ENCODE measurements around the gene KANSL1. TPM values are rescaled to one million over a fixed set of nuclear protein-coding genes. Genes with fewer than 3 reads are reported as not detected.
"Not testable (repeated sequence)": the region's sequence is repeated elsewhere in the genome, so short reads cannot be mapped to it uniquely, and the experiment has no call there.

KANSL1 gene
- polyA plus RNA-seq, 4 donors = 66.4 to 80.7 (median 69.0) TPM

DNA sequence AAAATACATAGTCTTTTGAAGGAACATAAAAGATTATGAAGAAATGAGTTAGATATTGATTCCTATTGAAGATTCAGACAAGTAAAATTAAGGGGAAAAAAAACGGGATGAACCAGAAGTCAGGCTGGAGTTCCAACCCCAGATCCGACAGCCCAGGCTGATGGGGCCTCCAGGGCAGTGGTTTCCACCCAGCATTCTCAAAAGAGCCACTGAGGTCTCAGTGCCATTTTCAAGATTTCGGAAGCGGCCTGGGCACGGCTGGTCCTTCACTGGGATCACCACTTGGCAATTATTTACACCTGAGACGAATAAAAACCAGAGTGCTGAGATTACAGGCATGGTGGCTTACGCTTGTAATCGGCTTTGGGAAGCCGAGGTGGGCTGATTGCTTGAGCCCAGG, 184.6 kb downstream of the KANSL1 start:
- no peak for DNase-seq (ENCODE audit: low read depth in 4 of 4, low spot score in 3 of 4)

- no peak for DNase-seq (ENCODE audit: low read depth in 4 of 4, low spot score in 3 of 4)
Observed at GRCh38 chr17:46007461-46007965, 185.7 kb downstream of the KANSL1 start.

GRCh38 chr17:46006082-46006481, 187.1 kb downstream of the KANSL1 start:
- not testable (repeated sequence) for DNase-seq (ENCODE audit: low read depth in 4 of 4, low spot score in 3 of 4)

DNA sequence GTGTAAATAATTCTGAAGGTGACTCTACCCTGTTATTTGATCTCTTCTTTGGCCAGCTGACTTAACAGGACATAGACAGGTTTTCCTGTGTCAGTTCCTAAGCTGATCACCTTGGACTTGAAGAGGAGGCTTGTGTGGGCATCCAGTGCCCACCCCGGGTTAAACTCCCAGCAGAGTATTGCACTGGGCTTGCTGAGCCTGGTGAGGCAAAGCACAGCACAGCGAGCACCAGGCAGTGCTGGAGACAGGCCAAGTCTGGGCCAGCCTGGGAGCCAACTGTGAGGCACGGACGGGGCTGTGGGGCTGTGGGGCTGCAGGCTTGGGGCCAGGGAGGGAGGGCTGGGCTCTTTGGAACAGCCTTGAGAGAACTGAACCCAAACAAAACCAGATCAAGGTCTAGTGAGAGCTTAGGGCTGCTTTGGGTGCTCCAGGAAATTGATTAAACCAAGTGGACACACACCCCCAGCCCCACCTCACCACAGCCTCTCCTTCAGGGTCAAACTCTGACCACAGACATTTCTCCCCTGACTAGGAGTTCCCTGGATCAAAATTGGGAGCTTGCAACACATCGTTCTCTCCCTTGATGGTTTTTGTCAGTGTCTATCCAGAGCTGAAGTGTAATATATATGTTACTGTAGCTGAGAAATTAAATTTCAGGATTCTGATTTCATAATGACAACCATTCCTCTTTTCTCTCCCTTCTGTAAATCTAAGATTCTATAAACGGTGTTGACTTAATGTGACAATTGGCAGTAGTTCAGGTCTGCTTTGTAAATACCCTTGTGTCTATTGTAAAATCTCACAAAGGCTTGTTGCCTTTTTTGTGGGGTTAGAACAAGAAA, 189.1 kb downstream of the KANSL1 start:
- no peak for DNase-seq (ENCODE audit: low read depth in 4 of 4, low spot score in 3 of 4)

DNA sequence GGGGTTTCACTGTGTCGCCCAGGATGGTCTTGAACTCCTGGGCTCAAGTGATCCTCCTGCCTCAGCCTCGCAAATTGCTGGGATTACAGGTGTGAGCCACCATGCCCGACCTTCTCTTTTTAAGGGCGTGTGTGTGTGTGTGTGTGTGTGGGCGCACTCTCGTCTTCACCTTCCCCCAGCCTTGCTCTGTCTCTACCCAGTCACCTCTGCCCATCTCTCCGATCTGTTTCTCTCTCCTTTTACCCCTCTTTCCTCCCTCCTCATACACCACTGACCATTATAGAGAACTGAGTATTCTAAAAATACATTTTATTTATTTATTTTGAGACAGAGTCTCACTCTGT, 190.3 kb downstream of the KANSL1 start:
- DNase-seq (ENCODE audit: low read depth in 4 of 4, low spot score in 3 of 4) = no peak

- DNase-seq (ENCODE audit: low read depth in 4 of 4, low spot score in 3 of 4) = peak; percentile 39 to 67 (median 46)
Observed at GRCh38 chr17:46002311-46002972, 190.8 kb downstream of the KANSL1 start.

DNA sequence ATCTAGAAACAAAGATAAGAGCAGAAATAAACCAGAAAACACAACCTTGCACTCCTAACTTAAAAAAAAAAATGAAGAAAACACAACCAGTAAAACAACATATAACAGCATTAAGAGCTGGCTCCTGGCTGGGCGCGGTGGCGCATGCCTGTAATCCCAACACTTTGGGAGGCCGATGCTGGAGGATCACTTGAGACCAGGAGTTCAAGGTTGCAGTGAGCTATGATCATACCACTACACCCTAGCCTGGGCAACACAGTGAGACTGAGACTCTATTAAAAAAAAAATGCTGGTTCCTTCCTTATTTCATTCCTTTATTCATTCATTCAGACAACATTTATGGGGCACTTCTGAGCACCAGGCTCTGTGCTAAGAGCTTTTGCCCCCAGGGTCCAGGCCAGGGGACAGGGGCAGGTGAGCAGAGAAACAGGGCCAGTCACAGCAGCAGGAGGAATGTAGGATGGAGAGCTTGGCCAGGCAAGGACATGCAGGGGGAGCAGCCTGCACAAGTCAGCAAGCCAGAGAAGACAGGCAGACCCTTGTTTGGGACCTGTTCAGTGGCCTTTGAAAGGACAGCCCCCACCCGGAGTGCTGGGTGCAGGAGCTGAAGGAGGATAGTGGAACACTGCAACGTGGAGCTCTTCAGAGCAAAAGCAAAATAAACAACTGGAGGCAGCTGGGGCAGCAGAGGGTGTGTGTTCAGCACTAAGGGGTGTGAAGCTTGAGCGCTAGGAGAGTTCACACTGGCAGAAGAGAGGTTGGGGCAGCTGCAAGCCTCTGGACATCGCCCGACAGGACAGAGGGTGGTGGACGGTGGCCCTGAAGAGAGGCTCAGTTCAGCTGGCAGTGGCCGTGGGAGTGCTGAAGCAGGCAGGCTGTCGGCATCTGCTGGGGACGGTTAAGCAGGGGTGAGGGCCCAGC, 191.6 kb downstream of the KANSL1 start:
- DNase-seq (ENCODE audit: low read depth in 4 of 4, low spot score in 3 of 4) = no peak

DNA sequence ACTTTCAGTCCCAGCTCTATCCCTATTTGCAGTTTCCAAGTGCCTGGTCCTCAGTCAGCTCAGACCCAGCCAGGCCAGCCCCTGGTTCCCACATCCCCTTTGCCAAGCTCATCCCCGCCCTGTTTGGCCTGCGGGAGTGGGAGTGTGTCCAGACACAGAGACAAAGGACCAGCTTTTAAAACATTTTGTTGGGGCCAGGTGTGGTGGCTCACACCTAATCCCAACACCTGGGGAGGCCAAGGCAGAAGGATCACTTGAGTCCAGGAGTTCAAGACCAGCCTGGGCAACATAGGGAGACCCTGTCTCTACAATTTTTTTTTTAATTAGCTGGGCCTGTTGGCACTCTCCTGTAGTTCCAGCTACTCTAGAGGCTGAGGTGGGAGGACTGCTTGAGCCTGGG, 192.5 kb downstream of the KANSL1 start:
- DNase-seq (ENCODE audit: low read depth in 4 of 4, low spot score in 3 of 4) = no peak

DNA sequence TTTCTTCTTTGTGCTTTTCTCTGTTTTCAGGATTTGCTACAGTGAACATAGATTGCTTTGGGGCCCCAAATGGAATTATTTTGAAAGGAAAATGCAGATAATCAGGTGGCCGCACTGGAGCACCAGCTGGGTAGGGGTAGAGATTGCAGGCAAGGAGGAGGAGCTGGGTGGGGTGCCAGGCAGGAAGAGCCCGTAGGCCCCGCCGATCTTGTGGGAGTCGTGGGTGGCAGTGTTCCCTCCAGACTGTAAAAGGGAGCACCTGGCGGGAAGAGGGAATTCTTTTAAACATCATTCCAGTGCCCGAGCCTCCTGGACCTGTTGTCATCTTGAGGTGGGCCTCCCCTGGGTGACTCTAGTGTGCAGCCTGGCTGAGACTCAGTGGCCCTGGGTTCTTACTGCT, 192.9 kb downstream of the KANSL1 start:
- DNase-seq (ENCODE audit: low read depth in 4 of 4, low spot score in 3 of 4) = no peak

GRCh38 chr17:45999900-46000290, 193.3 kb downstream of the KANSL1 start:
- no peak for DNase-seq (ENCODE audit: low read depth in 4 of 4, low spot score in 3 of 4)

GRCh38 chr17:45998987-45999899, 194.0 kb downstream of the KANSL1 start, which contains the start of gene STH:
TSS of gene STH (plus strand) at chr17:45999250. CDS start at chr17:45999280, 30 bp downstream.
- no peak for DNase-seq (ENCODE audit: low read depth in 4 of 4, low spot score in 3 of 4)

GRCh38 chr17:45997624-45998023, 195.6 kb downstream of the KANSL1 start:
- no peak for DNase-seq (ENCODE audit: low read depth in 4 of 4, low spot score in 3 of 4)

DNA sequence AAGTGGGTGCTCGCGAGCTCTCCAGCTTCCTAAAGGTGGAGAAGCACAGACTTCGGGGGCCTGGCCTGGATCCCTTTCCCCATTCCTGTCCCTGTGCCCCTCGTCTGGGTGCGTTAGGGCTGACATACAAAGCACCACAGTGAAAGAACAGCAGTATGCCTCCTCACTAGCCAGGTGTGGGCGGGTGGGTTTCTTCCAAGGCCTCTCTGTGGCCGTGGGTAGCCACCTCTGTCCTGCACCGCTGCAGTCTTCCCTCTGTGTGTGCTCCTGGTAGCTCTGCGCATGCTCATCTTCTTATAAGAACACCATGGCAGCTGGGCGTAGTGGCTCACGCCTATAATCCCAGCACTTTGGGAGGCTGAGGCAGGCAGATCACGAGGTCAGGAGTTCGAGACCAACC, 196.1 kb downstream of the KANSL1 start:
- no peak for DNase-seq (ENCODE audit: low read depth in 4 of 4, low spot score in 3 of 4)

DNA sequence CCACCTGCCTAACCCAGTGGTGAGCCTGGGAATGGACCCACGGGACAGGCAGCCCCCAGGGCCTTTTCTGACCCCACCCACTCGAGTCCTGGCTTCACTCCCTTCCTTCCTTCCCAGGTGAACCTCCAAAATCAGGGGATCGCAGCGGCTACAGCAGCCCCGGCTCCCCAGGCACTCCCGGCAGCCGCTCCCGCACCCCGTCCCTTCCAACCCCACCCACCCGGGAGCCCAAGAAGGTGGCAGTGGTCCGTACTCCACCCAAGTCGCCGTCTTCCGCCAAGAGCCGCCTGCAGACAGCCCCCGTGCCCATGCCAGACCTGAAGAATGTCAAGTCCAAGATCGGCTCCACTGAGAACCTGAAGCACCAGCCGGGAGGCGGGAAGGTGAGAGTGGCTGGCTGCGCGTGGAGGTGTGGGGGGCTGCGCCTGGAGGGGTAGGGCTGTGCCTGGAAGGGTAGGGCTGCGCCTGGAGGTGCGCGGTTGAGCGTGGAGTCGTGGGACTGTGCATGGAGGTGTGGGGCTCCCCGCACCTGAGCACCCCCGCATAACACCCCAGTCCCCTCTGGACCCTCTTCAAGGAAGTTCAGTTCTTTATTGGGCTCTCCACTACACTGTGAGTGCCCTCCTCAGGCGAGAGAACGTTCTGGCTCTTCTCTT, 196.8 kb downstream of the KANSL1 start:
- DNase-seq (ENCODE audit: low read depth in 4 of 4, low spot score in 3 of 4) = no peak

- DNase-seq (ENCODE audit: low read depth in 4 of 4, low spot score in 3 of 4) = no peak
Observed at GRCh38 chr17:45995627-45996270, 197.5 kb downstream of the KANSL1 start.

- DNase-seq (ENCODE audit: low read depth in 4 of 4, low spot score in 3 of 4) = no peak
Observed at GRCh38 chr17:45994987-45995386, 198.2 kb downstream of the KANSL1 start.

DNA sequence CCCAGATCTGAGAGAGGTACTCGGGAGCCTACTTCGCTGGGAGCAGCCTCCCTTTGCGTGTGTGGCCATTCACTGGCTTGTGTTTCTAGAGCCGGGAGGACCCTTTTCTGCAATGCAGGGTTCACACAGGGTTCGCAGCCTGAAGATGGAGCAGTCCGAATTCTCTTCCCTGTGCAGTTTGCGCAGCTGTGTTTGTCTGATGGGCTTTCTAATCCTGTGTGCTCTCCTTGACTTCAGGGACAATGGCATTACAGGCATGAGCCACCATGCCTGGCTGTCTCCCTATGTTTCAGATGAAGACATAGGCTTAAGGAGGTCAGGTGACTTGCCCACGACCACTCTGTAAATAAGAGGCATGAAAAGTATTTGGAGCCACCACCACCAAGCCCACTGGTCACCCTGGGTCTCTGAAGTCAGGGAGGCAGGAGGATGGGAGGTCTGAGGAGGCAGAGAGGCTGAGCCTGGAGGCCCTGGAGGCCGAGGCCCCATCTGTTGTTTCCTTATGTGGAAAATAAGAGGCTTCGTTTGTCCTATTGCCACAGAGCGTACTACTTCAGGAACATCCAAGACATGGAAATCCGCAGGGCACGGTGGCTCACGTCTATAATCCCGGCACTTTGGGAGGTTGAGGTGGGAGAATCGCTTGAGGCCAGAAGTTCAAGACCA, 199.1 kb downstream of the KANSL1 start:
- DNase-seq (ENCODE audit: low read depth in 4 of 4, low spot score in 3 of 4) = no peak

- no peak for DNase-seq (ENCODE audit: low read depth in 4 of 4, low spot score in 3 of 4)
Observed at GRCh38 chr17:45992904-45993303, 200.3 kb downstream of the KANSL1 start.

Data from right renal pelvis (tissue), 4 donors.